Measurements from ENCODE around the gene ANAPC7. TPM values are rescaled to one million over a fixed set of nuclear protein-coding genes. Genes with fewer than 3 reads are reported as not detected.
"Not testable (repeated sequence)": the region's sequence is repeated elsewhere in the genome, so short reads cannot be mapped to it uniquely, and the experiment has no call there.

The ANAPC7 gene
- total RNA-seq, 1 experiment from 2014 or later: 144 TPM

DNA sequence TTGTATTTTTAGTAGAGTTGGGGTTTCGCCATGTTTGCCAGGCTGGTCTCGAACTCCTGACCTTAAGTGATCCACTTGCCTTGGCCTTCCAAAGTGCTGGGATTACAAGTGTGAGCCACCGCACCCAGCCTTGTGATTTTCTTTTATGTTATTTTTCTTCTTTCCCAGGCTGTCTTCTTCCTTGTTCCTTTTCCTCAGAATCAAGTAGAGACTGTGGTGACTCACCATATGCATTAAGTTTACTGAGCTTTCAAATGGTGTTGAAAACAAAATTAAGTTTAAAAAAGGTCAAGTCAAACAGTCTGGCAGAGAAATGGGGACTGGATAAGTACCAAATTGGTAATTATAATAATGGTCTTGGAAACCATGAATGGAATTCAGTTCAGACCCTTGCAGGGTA is 40.9 kb upstream of the ANAPC7 start:
- no peak for DNase-seq (ENCODE audit: low spot score)
- Histone ChIP-seq H3K27ac (ENCODE audit: low read depth, low read length, poor library complexity, severe bottlenecking) (no peak overlapping the region), H3K4me1 (ENCODE audit: insufficient read depth, low read length, poor library complexity, severe bottlenecking) (no peaks in the 10 kb centered on the region), H3K36me3 (ENCODE audit: insufficient read depth, low read length, poor library complexity, severe bottlenecking) (peaks cover 38% of the 10 kb centered on the region), H3K27me3 (replicated peaks; ENCODE audit: insufficient read depth, low read depth, low read length, poor library complexity) (no peaks in the 10 kb centered on the region), H3K4me3 (ENCODE audit: low read depth, low read length, poor library complexity, severe bottlenecking) (no peak overlapping the region), H3K9me3 (ENCODE audit: low read depth, low read length, poor library complexity, severe bottlenecking) (no peaks in the 10 kb centered on the region)
- ChIA-PET POLR2A (ENCODE audit: low non-redundant PET) (no interaction called here), CTCF (interaction anchor here (0.7 kb wide), 1 partner anchor 13 kb away, joined by 3 read pairs; no protein-coding TSS in a partner anchor)
- intact Hi-C loops (cut with micrococcal nuclease; ENCODE audit: unreplicated experiment): no loop called here
- no peak for TF ChIP-seq EZH2 (IDR thresholded peaks at IDR 0.05; ENCODE audit: borderline replicate concordance, low read depth, low read length, poor library complexity, severe bottlenecking)
- TF ChIP-seq, protein P1, sequence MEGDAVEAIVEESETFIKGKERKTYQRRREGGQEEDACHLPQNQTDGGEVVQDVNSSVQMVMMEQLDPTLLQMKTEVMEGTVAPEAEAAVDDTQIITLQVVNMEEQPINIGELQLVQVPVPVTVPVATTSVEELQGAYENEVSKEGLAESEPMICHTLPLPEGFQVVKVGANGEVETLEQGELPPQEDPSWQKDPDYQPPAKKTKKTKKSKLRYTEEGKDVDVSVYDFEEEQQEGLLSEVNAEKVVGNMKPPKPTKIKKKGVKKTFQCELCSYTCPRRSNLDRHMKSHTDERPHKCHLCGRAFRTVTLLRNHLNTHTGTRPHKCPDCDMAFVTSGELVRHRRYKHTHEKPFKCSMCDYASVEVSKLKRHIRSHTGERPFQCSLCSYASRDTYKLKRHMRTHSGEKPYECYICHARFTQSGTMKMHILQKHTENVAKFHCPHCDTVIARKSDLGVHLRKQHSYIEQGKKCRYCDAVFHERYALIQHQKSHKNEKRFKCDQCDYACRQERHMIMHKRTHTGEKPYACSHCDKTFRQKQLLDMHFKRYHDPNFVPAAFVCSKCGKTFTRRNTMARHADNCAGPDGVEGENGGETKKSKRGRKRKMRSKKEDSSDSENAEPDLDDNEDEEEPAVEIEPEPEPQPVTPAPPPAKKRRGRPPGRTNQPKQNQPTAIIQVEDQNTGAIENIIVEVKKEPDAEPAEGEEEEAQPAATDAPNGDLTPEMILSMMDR (conservative IDR thresholded peaks at IDR 0.05; ENCODE audit: low read depth, low read length): no peak
- no TSS peak for BruUV-seq (replicated peaks)

DNA sequence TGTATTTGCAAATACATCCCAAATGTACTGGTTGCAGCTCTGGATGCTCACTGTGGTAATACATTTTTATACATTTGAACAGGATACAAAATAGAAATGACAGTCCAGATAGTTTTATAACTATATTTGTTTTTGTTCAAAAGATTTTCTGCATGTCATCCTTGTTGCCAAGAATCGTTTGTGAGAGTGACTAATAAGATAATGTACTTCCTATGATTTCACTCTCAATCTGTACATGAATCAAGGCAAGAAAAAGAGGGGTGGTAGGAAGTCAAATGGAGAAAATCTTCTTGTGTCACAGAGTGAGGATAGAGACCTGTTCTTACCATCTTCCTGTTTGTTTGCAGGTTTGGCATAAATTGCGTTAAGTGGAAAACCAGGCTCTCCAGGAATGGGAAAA is 32.7 kb upstream of the ANAPC7 start:
- DNase-seq (ENCODE audit: low spot score): no peak
- CTCF ChIA-PET: no interaction called here
- TF ChIP-seq, protein P1 (conservative IDR thresholded peaks at IDR 0.05; ENCODE audit: low read depth, low read length): no peak
- BruUV-seq (replicated peaks): no TSS peak
- intact Hi-C loops (cut with micrococcal nuclease; ENCODE audit: unreplicated experiment): no loop called here
- H3K4me1 ChIP-seq (ENCODE audit: insufficient read depth, low read length, poor library complexity, severe bottlenecking): no peaks in the 10 kb centered on the region
- no peak overlapping the region for H3K27ac ChIP-seq (ENCODE audit: low read depth, low read length, poor library complexity, severe bottlenecking)
- POLR2A ChIA-PET (ENCODE audit: low non-redundant PET): no interaction called here
- peaks cover 46% of the 10 kb centered on the region for H3K36me3 ChIP-seq (ENCODE audit: insufficient read depth, low read length, poor library complexity, severe bottlenecking)
- no peak overlapping the region for H3K4me3 ChIP-seq (ENCODE audit: low read depth, low read length, poor library complexity, severe bottlenecking)
- H3K27me3 ChIP-seq (replicated peaks; ENCODE audit: insufficient read depth, low read depth, low read length, poor library complexity): no peaks in the 10 kb centered on the region
- H3K9me3 ChIP-seq (ENCODE audit: low read depth, low read length, poor library complexity, severe bottlenecking): no peaks in the 10 kb centered on the region

DNA sequence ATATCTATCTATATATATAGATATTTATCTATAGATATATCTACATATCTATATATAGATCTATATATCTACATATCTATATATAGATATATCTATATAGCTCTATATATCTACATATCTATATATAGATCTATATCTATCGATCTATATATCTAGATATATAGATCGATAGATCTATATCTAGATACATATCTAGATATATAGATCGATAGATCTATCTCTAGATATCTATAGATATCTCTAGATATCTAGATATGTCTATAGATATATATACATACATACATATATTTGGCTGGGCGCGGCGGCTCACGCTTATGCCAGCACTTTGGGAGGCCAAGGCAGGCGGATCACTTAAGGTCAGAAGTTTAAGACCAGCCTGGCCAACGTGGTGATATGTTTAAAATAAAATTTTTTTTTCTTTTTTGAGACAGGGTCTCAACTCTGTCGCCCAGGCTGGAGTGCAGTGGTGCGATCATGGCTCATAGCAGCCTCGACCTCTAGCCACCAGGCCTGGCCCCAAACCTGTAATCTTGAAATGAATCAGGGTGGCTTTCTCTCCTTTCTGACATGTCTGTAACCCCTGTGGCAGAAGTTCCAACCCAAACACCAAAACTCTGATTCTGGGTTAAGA is 28.6 kb upstream of the ANAPC7 start:
- H3K36me3 ChIP-seq (ENCODE audit: insufficient read depth, low read length, poor library complexity, severe bottlenecking): peaks cover 28% of the 10 kb centered on the region
- H3K4me1 ChIP-seq (ENCODE audit: insufficient read depth, low read length, poor library complexity, severe bottlenecking): no peaks in the 10 kb centered on the region
- no peaks in the 10 kb centered on the region for H3K9me3 ChIP-seq (ENCODE audit: low read depth, low read length, poor library complexity, severe bottlenecking)
- intact Hi-C loops (cut with micrococcal nuclease; ENCODE audit: unreplicated experiment): loop anchor here (1.0 kb wide), 1 partner anchor 332 kb away; no protein-coding TSS in a partner anchor
- no peak for TF ChIP-seq EZH2 (IDR thresholded peaks at IDR 0.05; ENCODE audit: borderline replicate concordance, low read depth, low read length, poor library complexity, severe bottlenecking)
- TF ChIP-seq, protein P1 (conservative IDR thresholded peaks at IDR 0.05; ENCODE audit: low read depth, low read length): no peak
- ChIA-PET CTCF (interaction anchor here (0.5 to 1.3 kb wide), 18 partner anchors 10 to 490 kb away, joined by 3 to 16 read pairs (median 4); partner anchors contain the start of genes ARPC3, FAM216A, GIT2 and GPN3), POLR2A (ENCODE audit: low non-redundant PET) (interaction anchor here (0.7 kb wide), 1 partner anchor 65 kb away, joined by 5 read pairs; no protein-coding TSS in a partner anchor)
- peak overlapping the region; percentile 57 for H3K4me3 ChIP-seq (ENCODE audit: low read depth, low read length, poor library complexity, severe bottlenecking)
- no peak overlapping the region for H3K27ac ChIP-seq (ENCODE audit: low read depth, low read length, poor library complexity, severe bottlenecking)
- DNase-seq (ENCODE audit: low spot score): no peak
- BruUV-seq (replicated peaks): no TSS peak
- no peaks in the 10 kb centered on the region for H3K27me3 ChIP-seq (replicated peaks; ENCODE audit: insufficient read depth, low read depth, low read length, poor library complexity)

DNA sequence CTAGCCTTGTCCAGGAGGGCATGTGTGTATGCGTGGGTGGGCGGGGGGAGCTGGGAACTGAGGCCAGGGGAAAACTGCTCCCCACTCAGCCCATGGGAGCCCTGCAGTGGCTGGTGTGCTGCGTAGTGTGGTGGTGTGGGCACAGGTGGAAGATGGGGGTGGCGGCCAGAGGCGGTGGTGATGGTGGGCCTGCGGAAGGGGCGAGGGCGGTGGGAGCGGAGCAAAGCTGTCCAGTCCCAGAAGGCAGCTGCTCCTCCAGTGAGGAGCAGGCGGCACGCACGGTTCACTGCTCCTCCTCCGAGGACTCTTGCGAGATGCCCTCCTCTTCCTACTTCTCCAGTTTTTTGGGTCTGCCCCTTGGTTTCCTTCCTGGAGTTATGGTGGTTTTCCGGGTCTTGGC is 26.2 kb upstream of the ANAPC7 start:
- H3K4me1 ChIP-seq (ENCODE audit: insufficient read depth, low read length, poor library complexity, severe bottlenecking); intact Hi-C loops (cut with micrococcal nuclease; ENCODE audit: unreplicated experiment); CTCF ChIA-PET; H3K4me3 ChIP-seq (ENCODE audit: low read depth, low read length, poor library complexity, severe bottlenecking); BruUV-seq (replicated peaks); H3K9me3 ChIP-seq (ENCODE audit: low read depth, low read length, poor library complexity, severe bottlenecking); H3K27me3 ChIP-seq (replicated peaks; ENCODE audit: insufficient read depth, low read depth, low read length, poor library complexity); H3K36me3 ChIP-seq (ENCODE audit: insufficient read depth, low read length, poor library complexity, severe bottlenecking); POLR2A ChIA-PET (ENCODE audit: low non-redundant PET); H3K27ac ChIP-seq (ENCODE audit: low read depth, low read length, poor library complexity, severe bottlenecking); DNase-seq (ENCODE audit: low spot score): not testable (repeated sequence)
